WTC11 (cell line): ENCODE results near the gene TMEM178B. TPM values are rescaled to one million over a fixed set of nuclear protein-coding genes. Genes with fewer than 3 reads are reported as not detected.

Source experiments
- ATAC-seq: fragments of 200-7000 bp; cut with Tn5 transposase; 2 replicates; pipeline ENCODE4 v1.10.0; 2021; ENCODE audit warnings: mild to moderate bottlenecking, moderate library complexity
- CTCF ChIA-PET: fragments of 300-600 bp; sonication (Branson Sonifier 250); formaldehyde crosslinking; loops from one replicate; lab custom pipeline; 2021; ENCODE audit warnings: antibody characterized with exemption; lab: Charles Lee
- POLR2A ChIA-PET: fragments of 350-600 bp; sonication (Branson Sonifier 250); formaldehyde crosslinking; loops from one replicate; lab custom pipeline; 2021; ENCODE audit warnings: antibody characterized with exemption; lab: Charles Lee
- DNase-seq: peaks from one replicate; pipeline ENCODE4 v3.0.0; 2021; ENCODE audit warnings: low spot score
- H3K27ac Mint-ChIP-seq: 2 replicates; pipeline ENCODE4 v1.8.0; 2021; ENCODE audit warnings: mixed read lengths
- H3K27me3 Mint-ChIP-seq: 2 replicates; pipeline ENCODE4 v1.8.0; 2021; ENCODE audit warnings: low read depth, mild to moderate bottlenecking, moderate library complexity, mixed read lengths
- H3K36me3 Mint-ChIP-seq: 2 replicates; pipeline ENCODE4 v1.8.0; 2021; ENCODE audit warnings: mixed read lengths
- H3K4me1 Mint-ChIP-seq: 2 replicates; pipeline ENCODE4 v1.8.0; 2022; ENCODE audit warnings: mixed read lengths
- H3K4me3 Mint-ChIP-seq: 2 replicates; pipeline ENCODE4 v1.8.0; 2021; ENCODE audit warnings: mild to moderate bottlenecking, moderate library complexity, mixed read lengths
- H3K9me3 Mint-ChIP-seq: 2 replicates; pipeline ENCODE4 v1.8.0; 2021; ENCODE audit warnings: mixed read lengths
- ARID4B ChIP-seq: sonication (generic); formaldehyde crosslinking; IDR thresholded peaks from 2 replicates; pipeline ENCODE4 v1.8.0; 2023; ENCODE audit warnings: missing genetic modification reagents, mild to moderate bottlenecking, borderline replicate concordance
- E2F1 ChIP-seq: sonication (generic); formaldehyde crosslinking; IDR thresholded peaks from 2 replicates; pipeline ENCODE4 v1.8.0; 2022; ENCODE audit warnings: mild to moderate bottlenecking, missing genetic modification reagents
- GRHL2 ChIP-seq: fragments of 250-450 bp; sonication (Bioruptor Pico); IDR thresholded peaks from 2 replicates; pipeline ENCODE4 v1.8.0; 2022; ENCODE audit warnings: mild to moderate bottlenecking, moderate library complexity; ENCODE audit not compliant: insufficient replicate concordance, severe bottlenecking
- NFE2L1 ChIP-seq: sonication (generic); formaldehyde crosslinking; IDR thresholded peaks from 2 replicates; pipeline ENCODE4 v1.8.1; 2023; ENCODE audit warnings: missing genetic modification reagents
- NFYB ChIP-seq: sonication (generic); formaldehyde crosslinking; conservative IDR thresholded peaks from 2 replicates; pipeline ENCODE4 v1.8.0; 2022; ENCODE audit warnings: low read depth, missing genetic modification reagents
- TEAD1 ChIP-seq: sonication (generic); formaldehyde crosslinking; IDR thresholded peaks from 2 replicates; pipeline ENCODE4 v1.8.0; 2022; ENCODE audit warnings: mild to moderate bottlenecking, missing genetic modification reagents
- ZNF416 ChIP-seq: fragments of 250-450 bp; sonication (Bioruptor Pico); IDR thresholded peaks from 2 replicates; pipeline ENCODE4 v1.9.0; 2021; ENCODE audit warnings: mild to moderate bottlenecking, inconsistent platforms
- ZNF423 ChIP-seq: fragments of 250-450 bp; sonication (Bioruptor Pico); IDR thresholded peaks from 2 replicates; pipeline ENCODE4 v2.1.2; 2022; ENCODE audit warnings: mild to moderate bottlenecking, moderate library complexity
- total RNA-seq: library from RNA; stranded (reverse); gene quantifications from 3 replicates; pipeline ENCODE4 v1.2.3, GENCODE V29; 2021
- TF ChIP-seq, protein P1 (sequence below): sonication (generic); formaldehyde crosslinking; IDR thresholded peaks from 2 replicates; pipeline ENCODE4 v1.8.1; 2022; ENCODE audit warnings: missing genetic modification reagents, borderline replicate concordance
- TF ChIP-seq, protein P2 (sequence below): sonication (generic); formaldehyde crosslinking; IDR thresholded peaks from 2 replicates; pipeline ENCODE4 v1.8.0; 2022; ENCODE audit warnings: mild to moderate bottlenecking, missing genetic modification reagents
- TF ChIP-seq, protein P3 (sequence below): sonication (generic); formaldehyde crosslinking; IDR thresholded peaks from 2 replicates; pipeline ENCODE4 v1.8.1; 2022; ENCODE audit warnings: low read depth, mild to moderate bottlenecking, moderate library complexity, missing genetic modification reagents, borderline replicate concordance
- TF ChIP-seq, protein P4 (sequence below): sonication (generic); formaldehyde crosslinking; IDR thresholded peaks from 2 replicates; pipeline ENCODE4 v1.8.1; 2023; ENCODE audit warnings: mild to moderate bottlenecking, moderate library complexity, missing genetic modification reagents
- TF ChIP-seq, protein P5 (sequence below): sonication (generic); formaldehyde crosslinking; IDR thresholded peaks from 2 replicates; pipeline ENCODE4 v1.8.1; 2023; ENCODE audit warnings: mild to moderate bottlenecking, missing genetic modification reagents, moderate library complexity

The TMEM178B gene
- total RNA-seq, 1 experiment from 2014 or later = 20.4 TPM

DNA sequence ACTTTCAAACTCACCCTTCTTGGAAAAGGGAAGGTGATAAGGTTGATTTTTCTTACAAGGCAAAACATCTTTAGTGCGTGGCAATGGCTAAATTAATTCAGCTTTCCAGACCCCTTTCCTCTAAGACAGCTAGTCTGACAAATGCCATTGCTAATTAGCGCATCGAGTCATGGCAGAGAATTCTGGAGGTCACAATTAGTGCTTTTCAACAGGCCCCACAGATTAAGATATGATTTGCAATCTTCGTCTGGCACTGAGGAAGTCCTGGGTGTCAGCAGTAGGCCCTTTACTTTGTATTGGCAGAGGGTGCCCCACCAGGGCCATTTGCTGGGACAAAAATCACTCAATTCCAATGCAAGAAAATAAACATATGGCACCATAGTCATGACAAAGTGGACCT lies 288.1 kb downstream of the TMEM178B start (continued):
- TF ChIP-seq, protein P1, sequence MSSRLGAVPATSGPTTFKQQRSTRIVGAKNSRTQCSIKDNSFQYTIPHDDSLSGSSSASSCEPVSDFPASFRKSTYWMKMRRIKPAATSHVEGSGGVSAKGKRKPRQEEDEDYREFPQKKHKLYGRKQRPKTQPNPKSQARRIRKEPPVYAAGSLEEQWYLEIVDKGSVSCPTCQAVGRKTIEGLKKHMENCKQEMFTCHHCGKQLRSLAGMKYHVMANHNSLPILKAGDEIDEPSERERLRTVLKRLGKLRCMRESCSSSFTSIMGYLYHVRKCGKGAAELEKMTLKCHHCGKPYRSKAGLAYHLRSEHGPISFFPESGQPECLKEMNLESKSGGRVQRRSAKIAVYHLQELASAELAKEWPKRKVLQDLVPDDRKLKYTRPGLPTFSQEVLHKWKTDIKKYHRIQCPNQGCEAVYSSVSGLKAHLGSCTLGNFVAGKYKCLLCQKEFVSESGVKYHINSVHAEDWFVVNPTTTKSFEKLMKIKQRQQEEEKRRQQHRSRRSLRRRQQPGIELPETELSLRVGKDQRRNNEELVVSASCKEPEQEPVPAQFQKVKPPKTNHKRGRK (CRISPR knock-in tag) = no peak
- TF ChIP-seq NFE2L1 = no peak
- TF ChIP-seq, protein P2, sequence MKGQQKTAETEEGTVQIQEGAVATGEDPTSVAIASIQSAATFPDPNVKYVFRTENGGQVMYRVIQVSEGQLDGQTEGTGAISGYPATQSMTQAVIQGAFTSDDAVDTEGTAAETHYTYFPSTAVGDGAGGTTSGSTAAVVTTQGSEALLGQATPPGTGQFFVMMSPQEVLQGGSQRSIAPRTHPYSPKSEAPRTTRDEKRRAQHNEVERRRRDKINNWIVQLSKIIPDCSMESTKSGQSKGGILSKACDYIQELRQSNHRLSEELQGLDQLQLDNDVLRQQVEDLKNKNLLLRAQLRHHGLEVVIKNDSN (CRISPR knock-in tag) = no peak
- TF ChIP-seq, all 79 proteins: peak for 0

DNA sequence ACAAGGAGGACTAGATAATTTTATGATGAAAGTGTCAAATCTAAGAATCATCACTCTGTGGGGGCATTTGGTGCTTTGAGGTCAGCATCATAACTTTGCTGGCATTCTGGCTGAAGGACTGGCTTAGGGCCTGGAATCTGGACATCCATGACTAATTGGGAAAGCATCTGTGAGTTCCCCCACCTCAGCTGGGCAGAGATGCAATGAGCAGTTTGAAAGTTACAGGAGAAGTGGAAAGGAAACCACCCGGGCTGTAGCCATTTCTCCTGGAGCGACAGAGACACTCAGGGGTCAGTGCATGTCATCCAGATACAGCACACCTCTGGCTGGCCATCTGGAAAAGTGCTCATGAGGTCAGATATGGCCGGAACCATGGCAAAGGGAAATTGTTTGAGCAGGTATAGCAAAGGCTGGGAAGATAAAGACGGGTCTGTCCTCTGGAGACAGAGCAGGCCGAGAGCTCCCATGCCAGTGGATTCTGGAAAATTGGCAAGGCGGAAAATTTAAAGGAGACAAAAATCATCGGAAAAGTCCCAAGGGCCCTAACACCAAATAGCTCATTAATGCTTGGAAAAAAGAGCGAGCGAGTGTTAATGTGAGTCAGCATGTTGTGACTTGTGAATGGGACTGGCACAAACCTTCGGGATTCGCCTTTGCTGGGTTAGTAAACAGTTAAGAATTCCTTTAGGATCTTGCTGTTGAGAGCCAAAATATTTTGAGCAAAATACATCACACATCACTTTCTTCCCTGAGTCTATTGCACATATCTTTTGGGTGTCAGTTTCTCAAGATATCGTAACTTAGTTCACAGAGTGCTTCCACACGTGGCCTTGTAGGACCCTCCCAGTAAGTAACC lies 288.9 kb downstream of the TMEM178B start:
- DNase-seq (no peak), ATAC-seq (no peak)
- no peak overlapping the region for H3K4me3 Mint-ChIP-seq
- peaks cover 5% of the 10 kb centered on the region; the same call in 1 of the 2 replicates for H3K9me3 Mint-ChIP-seq
- peaks cover 60% of the 10 kb centered on the region for H3K4me1 Mint-ChIP-seq
- H3K27me3 Mint-ChIP-seq = no peaks in the 10 kb centered on the region
- ChIA-PET CTCF (no interaction called here), POLR2A (no interaction called here)
- H3K27ac Mint-ChIP-seq = peak overlapping the region; percentile 64
- TF ChIP-seq, protein P3, sequence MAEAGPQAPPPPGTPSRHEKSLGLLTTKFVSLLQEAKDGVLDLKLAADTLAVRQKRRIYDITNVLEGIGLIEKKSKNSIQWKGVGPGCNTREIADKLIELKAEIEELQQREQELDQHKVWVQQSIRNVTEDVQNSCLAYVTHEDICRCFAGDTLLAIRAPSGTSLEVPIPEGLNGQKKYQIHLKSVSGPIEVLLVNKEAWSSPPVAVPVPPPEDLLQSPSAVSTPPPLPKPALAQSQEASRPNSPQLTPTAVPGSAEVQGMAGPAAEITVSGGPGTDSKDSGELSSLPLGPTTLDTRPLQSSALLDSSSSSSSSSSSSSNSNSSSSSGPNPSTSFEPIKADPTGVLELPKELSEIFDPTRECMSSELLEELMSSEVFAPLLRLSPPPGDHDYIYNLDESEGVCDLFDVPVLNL (CRISPR knock-in tag) = no peak
- TF ChIP-seq ZNF423 (CRISPR knock-in tag) = no peak
- no peak for TF ChIP-seq ARID4B (CRISPR knock-in tag)
- no peak for TF ChIP-seq GRHL2
- TF ChIP-seq TEAD1 (CRISPR knock-in tag) = no peak
- no peak for TF ChIP-seq ZNF416 (CRISPR knock-in tag)
- TF ChIP-seq, protein P4, sequence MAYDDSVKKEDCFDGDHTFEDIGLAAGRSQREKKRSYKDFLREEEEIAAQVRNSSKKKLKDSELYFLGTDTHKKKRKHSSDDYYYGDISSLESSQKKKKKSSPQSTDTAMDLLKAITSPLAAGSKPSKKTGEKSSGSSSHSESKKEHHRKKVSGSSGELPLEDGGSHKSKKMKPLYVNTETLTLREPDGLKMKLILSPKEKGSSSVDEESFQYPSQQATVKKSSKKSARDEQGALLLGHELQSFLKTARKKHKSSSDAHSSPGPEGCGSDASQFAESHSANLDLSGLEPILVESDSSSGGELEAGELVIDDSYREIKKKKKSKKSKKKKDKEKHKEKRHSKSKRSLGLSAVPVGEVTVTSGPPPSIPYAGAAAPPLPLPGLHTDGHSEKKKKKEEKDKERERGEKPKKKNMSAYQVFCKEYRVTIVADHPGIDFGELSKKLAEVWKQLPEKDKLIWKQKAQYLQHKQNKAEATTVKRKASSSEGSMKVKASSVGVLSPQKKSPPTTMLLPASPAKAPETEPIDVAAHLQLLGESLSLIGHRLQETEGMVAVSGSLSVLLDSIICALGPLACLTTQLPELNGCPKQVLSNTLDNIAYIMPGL (CRISPR knock-in tag) = no peak
- TF ChIP-seq NFYB (CRISPR knock-in tag) = no peak
- TF ChIP-seq, protein P1 (CRISPR knock-in tag) = no peak
- TF ChIP-seq, protein P5, sequence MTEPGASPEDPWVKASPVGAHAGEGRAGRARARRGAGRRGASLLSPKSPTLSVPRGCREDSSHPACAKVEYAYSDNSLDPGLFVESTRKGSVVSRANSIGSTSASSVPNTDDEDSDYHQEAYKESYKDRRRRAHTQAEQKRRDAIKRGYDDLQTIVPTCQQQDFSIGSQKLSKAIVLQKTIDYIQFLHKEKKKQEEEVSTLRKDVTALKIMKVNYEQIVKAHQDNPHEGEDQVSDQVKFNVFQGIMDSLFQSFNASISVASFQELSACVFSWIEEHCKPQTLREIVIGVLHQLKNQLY (CRISPR knock-in tag) = no peak
- TF ChIP-seq E2F1 = no peak
- H3K36me3 Mint-ChIP-seq = no peaks in the 10 kb centered on the region
